GM20000 (cell line): Measurements from ENCODE around the gene NSG1.
"Not testable (repeated sequence)": the region's sequence is repeated elsewhere in the genome, so short reads cannot be mapped to it uniquely, and the experiment has no call there.

Experiments used
- DNase-seq: peaks from one replicate; pipeline ENCODE4 v3.0.0; 2012; ENCODE audit warnings: low spot score
- CTCF ChIP-seq: IDR thresholded peaks from 2 replicates; pipeline ENCODE4 v1.5.1; 2012; ENCODE audit warnings: mild to moderate bottlenecking, control low read depth; ENCODE audit errors: extremely low read depth, missing control alignments

Gene NSG1

DNA sequence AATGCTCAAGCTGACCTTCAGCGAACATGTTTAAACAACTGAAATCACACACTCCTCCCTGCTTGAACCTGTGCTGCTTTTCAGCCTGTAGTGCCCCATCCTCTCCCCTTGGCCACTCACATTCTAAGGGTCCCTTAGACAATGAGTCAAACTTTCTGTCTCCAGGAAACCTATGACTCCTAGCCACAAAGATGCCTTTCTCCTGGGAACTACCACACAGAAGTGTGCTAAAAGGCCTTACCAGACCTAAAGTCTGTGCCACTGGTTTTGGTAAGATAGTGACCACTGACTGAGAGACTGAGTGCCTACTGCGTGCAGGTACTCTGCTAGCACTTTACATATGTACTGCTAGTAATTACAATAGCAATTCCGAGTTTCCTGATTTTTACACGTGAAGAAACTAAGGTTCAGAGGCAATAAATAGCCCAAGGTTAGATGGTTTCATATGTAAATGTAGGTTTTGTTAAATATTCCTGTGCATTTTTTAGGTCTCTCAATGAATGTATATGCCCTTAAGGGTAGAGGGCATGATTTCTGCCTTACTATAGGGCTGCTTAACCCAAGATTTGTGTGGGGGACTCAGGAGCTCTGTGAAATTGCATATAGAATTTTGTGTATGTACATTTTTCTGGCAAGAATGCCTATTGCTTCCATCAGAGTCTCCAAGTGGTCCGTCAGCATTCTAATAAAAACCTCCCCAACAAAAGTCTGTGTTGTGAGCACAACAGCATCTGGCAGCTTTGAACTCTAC is 71.1 kb downstream of the NSG1 start:
- no peak for DNase-seq
- TF ChIP-seq CTCF: no peak

GRCh38 chr4:4459181-4459580 is 72.3 kb downstream of the NSG1 start:
- DNase-seq: no peak

GRCh38 chr4:4460759-4461158 is 73.9 kb downstream of the NSG1 start:
- DNase-seq: no peak
- no peak for TF ChIP-seq CTCF

More at GRCh38 chr4:4459181-4459580, 72.3 kb downstream of the NSG1 start:
- no peak for TF ChIP-seq CTCF

DNA sequence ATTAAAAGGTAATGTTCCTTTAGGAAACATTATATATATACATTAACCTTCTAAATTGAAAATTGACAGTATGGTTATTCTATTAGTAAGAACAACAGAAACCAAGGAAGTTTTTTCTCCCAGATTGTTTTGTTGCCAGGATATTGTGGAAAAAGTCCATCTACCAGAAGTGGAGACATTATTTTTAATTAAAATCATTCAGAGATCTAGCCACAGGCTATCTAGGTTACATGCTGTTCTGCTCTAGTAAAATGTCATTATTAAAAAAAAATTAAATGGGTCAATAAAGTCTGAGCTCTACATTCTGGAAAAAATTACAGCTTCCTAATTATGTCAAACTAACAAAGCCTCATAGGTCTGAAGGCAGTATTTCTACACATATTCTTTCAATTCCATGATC is 74.3 kb downstream of the NSG1 start:
- no peak for DNase-seq
- TF ChIP-seq CTCF: no peak

GRCh38 chr4:4461850-4462249 is 74.9 kb downstream of the NSG1 start:
- no peak for DNase-seq
- TF ChIP-seq CTCF: no peak

- no peak for DNase-seq
- no peak for TF ChIP-seq CTCF
Observed at GRCh38 chr4:4462970-4463369, 76.1 kb downstream of the NSG1 start.

GRCh38 chr4:4465238-4465637 is 78.3 kb downstream of the NSG1 start:
- not testable (repeated sequence) for DNase-seq
